Spleen (tissue), 7 donors: ENCODE results near the gene HLA-DQB1.

Source experiments
- CTCF ChIP-seq, 11 experiments: fragments of 200-600 bp in 7 of 11; fragments of 450-650 bp in 4 of 11; sonication (generic) in 4 of 11; IDR thresholded peaks in 8 of 11; conservative IDR thresholded peaks in 3 of 11; 1 replicate in 7 of 11; 2 replicates in 4 of 11; pipeline versions ENCODE4 v1.4.0 to v1.8.0; 2016 to 2021; ENCODE audit warnings: antibody characterized with exemption in 11 of 11, inconsistent platforms in 4 of 11, mild to moderate bottlenecking in 1 of 11
- POLR2A ChIP-seq, 3 donors: fragments of 450-650 bp; IDR thresholded peaks; one replicate each; pipeline ENCODE4 v1.5.1; 2017; ENCODE audit warnings: antibody characterized with exemption in 3 of 3, mild to moderate bottlenecking in 1 of 3
- donor health status: DM: no; HTN: no; CAD: no; lungs with moderate emphysema.
- donor health status: DM: no; HTN: no; CAD: no.
- donor health status: DM: no; HTN: no; CAD: no.

DNA sequence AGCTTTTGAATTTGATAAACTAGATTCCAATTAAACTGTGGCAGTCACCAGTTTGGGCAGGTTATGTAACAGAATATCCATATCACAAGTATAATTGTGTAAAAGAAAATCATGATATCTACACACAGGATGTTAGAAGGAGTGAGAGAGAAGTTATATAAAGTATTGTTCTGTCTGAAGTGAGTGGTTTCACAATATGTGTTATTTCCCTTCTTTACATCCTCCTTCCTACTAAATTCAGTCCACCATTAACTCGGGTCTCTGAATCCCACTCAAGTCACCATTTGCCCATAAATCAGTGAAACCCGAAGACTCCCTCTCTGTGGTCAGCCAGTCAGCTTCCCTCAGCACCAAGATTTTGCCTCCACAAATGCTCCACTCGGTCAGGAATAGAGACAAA is 796 bp downstream of the HLA-DQB1 start:
- no peak for TF ChIP-seq CTCF (IDR thresholded peaks at IDR 0.05 in 8 of 11, conservative IDR thresholded peaks at IDR 0.05 in 3 of 11)
- TF ChIP-seq POLR2A (IDR thresholded peaks at IDR 0.05) = no peak
